ENCODE measurements around the gene DHX16. TPM values are rescaled to one million over a fixed set of nuclear protein-coding genes. Genes with fewer than 3 reads are reported as not detected.
A peak's percentile ranks its signal among the peaks of the same experiment; 100 is the strongest.

The DHX16 gene
- total and polyA plus RNA-seq, 9 of the 15 experiments (the other 6 are each of a cell fraction or from before 2014, with no cell fraction given) = 14.6 to 66.1 (median 47.5) TPM

- TF ChIP-seq ZEB2 (IDR thresholded peaks at IDR 0.05) = no peak
- TF ChIP-seq HCFC1 (IDR thresholded peaks at IDR 0.05; ENCODE audit: low read depth, low read length) = peak; percentile 53
- no peak for TF ChIP-seq TCF7L2 (IDR thresholded peaks at IDR 0.05; ENCODE audit: low read depth, low read length)
- no peak for TF ChIP-seq CHD4 (IDR thresholded peaks at IDR 0.05; ENCODE audit: insufficient read depth, insufficient replicate concordance, low read depth, low read length, poor library complexity, severe bottlenecking)
- no peak for TF ChIP-seq SMAD4 (CRISPR knock-in tag; conservative IDR thresholded peaks at IDR 0.05)
- no peak for TF ChIP-seq ZBTB40 (IDR thresholded peaks at IDR 0.05)
- TF ChIP-seq ZBTB40 (CRISPR knock-in tag; IDR thresholded peaks at IDR 0.05) = 0 out of 2 replicates have a peak, but pooled peaks have one; percentile 37
- no peak for TF ChIP-seq YBX1 (IDR thresholded peaks at IDR 0.05)
- peak; percentile 67; the same call in 1 of the 2 replicates for TF ChIP-seq HSF4 (CRISPR knock-in tag; IDR thresholded peaks at IDR 0.05; ENCODE audit: borderline replicate concordance)
- TF ChIP-seq ZBED1 (IDR thresholded peaks at IDR 0.05) = no peak
- no peak for TF ChIP-seq CBX8 (IDR thresholded peaks at IDR 0.05; ENCODE audit: borderline replicate concordance, extremely low read depth, low read depth, low read length, poor library complexity, severe bottlenecking)
- TF ChIP-seq BRF1 (IDR thresholded peaks at IDR 0.05; ENCODE audit: borderline replicate concordance, extremely low read depth, insufficient read length) = no peak
- TF ChIP-seq IRF2 (CRISPR knock-in tag; IDR thresholded peaks at IDR 0.05) = no peak
- peak; percentile 29 for TF ChIP-seq HNRNPLL (IDR thresholded peaks at IDR 0.05; ENCODE audit: low read depth, low read length, poor library complexity, severe bottlenecking)
- no peak for TF ChIP-seq TSHZ1 (CRISPR knock-in tag; IDR thresholded peaks at IDR 0.05)
These were observed 48.6 kb upstream of the DHX16 start (continued) for GRCh38 chr6:30721198-30722024.

Measured in K562 (cell line).